Uterus (tissue), 2 donors: ENCODE measurements around the gene HPS4.

Experiments used
- POLR2A ChIP-seq, 2 donors: fragments of 450-650 bp; IDR thresholded peaks; one replicate each; pipeline ENCODE4 v1.6.1; 2016; ENCODE audit warnings: antibody characterized with exemption in 2 of 2, mild to moderate bottlenecking in 1 of 2, moderate library complexity in 1 of 2
- TF ChIP-seq, protein P1 (sequence below), 4 experiments: fragments of 200-600 bp in 2 of 4; fragments of 450-650 bp in 2 of 4; sonication (generic) in 2 of 4; IDR thresholded peaks; one replicate each; pipeline ENCODE4 v1.5.1; 2016 to 2019; ENCODE audit warnings: antibody characterized with exemption in 4 of 4, mild to moderate bottlenecking in 2 of 4, moderate library complexity in 1 of 4

DNA sequence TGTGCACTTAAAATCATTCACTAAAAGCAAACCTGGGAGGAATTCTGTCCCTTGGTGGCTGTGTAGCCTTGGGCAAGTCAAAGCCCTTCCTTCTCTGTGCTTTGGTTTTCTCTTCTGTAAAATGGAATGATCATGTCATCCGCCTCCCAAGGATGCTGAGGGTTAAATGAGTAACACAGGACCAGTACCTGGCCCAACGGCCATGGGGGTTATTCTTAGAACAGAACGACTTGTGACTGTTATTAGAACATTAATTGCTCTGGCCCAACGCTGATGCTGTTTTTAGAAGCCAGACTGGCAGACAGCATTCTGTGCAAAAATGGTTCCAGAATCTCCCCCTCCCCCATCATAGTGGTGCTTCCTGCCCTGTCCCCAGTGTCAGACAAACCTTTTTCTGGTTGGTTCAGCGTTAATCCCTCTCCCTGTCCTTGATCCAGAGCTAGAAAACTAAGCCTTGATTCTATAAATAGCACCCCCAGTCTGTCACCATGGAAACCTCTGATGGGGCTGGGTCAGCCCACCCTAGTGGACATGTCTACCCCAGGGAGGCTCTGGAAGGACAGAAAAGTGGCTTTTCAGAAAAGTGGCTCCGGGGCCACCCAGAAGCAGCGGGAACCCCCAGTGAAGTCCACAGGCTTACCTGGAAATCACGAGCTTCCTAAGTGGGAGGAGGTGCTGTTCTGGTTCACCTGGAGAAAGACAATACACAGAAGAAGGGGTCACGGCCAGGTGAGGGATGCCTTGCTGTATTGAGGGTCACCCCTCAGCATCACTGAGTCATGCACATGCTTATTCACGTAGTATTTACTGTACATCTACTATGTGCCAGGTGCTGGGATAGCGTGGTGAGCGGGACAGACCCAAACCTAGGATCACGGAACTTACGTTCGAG is 44.2 kb upstream of the HPS4 start:
- TF ChIP-seq, protein P1, sequence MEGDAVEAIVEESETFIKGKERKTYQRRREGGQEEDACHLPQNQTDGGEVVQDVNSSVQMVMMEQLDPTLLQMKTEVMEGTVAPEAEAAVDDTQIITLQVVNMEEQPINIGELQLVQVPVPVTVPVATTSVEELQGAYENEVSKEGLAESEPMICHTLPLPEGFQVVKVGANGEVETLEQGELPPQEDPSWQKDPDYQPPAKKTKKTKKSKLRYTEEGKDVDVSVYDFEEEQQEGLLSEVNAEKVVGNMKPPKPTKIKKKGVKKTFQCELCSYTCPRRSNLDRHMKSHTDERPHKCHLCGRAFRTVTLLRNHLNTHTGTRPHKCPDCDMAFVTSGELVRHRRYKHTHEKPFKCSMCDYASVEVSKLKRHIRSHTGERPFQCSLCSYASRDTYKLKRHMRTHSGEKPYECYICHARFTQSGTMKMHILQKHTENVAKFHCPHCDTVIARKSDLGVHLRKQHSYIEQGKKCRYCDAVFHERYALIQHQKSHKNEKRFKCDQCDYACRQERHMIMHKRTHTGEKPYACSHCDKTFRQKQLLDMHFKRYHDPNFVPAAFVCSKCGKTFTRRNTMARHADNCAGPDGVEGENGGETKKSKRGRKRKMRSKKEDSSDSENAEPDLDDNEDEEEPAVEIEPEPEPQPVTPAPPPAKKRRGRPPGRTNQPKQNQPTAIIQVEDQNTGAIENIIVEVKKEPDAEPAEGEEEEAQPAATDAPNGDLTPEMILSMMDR (IDR thresholded peaks at IDR 0.05) = no peak
- no peak for TF ChIP-seq POLR2A (IDR thresholded peaks at IDR 0.05)
